ENCODE data around the gene NEGR1. TPM values are rescaled to one million over a fixed set of nuclear protein-coding genes. Genes with fewer than 3 reads are reported as not detected.

Gene NEGR1
- total and polyA plus RNA-seq, 2 donors (not counting 3 experiments of a cell fraction or from before 2014, with no cell fraction given) = 6.8 to 21.8 TPM

GRCh38 chr1:72262735-72263134, 19.6 kb downstream of the NEGR1 start:
- Histone ChIP-seq H3K4me2 (ENCODE audit: insufficient read depth, low read length) (no peak overlapping the region), H3K4me1 (ENCODE audit: control insufficient read depth, extremely low read depth, insufficient read depth, low read length) (no peaks in the 10 kb centered on the region), H3K36me3 (ENCODE audit: control insufficient read depth in 2 of 2, extremely low read depth in 1 of 2, insufficient read depth in 2 of 2, low read length in 2 of 2) (no peaks in the 10 kb centered on the region), H2AFZ (ENCODE audit: low read depth, low read length) (no peak overlapping the region), H3K9me3 (replicated peaks; ENCODE audit: control insufficient read depth, insufficient read depth, low read length) (no peaks in the 10 kb centered on the region), H3K9ac (replicated peaks; ENCODE audit: extremely low read depth, insufficient read depth, low read length) (no peak overlapping the region), H3K4me3 (replicated peaks in 1 of 3; ENCODE audit: insufficient read depth in 1 of 3, low read depth in 1 of 3, low read length in 3 of 3) (no peak overlapping the region), H3K27me3 (ENCODE audit: control insufficient read depth in 2 of 2, insufficient read depth in 2 of 2, low read length in 2 of 2) (no peaks in the 10 kb centered on the region), H4K20me1 (replicated peaks; ENCODE audit: control insufficient read depth, extremely low read depth, insufficient read depth, low read length) (no peaks in the 10 kb centered on the region), H3K79me2 (ENCODE audit: control insufficient read depth, insufficient read depth, low read length) (no peaks in the 10 kb centered on the region), H3K9me1 (replicated peaks; ENCODE audit: control insufficient read depth, extremely low read depth, insufficient read depth, low read length) (no peaks in the 10 kb centered on the region), H3K27ac (ENCODE audit: insufficient read depth, low read depth, low read length) (no peak overlapping the region)
- dilution Hi-C loops (cut with MboI; ENCODE audit: extremely low pct_ligation_motif_present, low sequenced_read_pairs) = no loop called here
- no TSS peak for BruUV-seq (replicated peaks)
- no peak for DNase-seq (ENCODE audit: low read depth, low spot score)
- FAIRE-seq = no peak
- ChIA-PET POLR2A (no interaction called here), CTCF (interaction anchor here (0.9 to 1.2 kb wide), 3 partner anchors 10 to 181 kb away, joined by 3 to 4 read pairs (median 3); no protein-coding TSS in a partner anchor)
- intact Hi-C loops (cut with micrococcal nuclease) = no loop called here
- TF ChIP-seq FOS (IDR thresholded peaks at IDR 0.05; ENCODE audit: borderline replicate concordance, insufficient read depth, low read length) (no peak), CTCF (IDR thresholded peaks at IDR 0.05; ENCODE audit: extremely low read depth in 1 of 2, insufficient read depth in 1 of 2, low read depth in 1 of 2, low read length in 2 of 2) (no peak), POLR2A (IDR thresholded peaks at IDR 0.05; ENCODE audit: low read depth, low read length) (no peak), MAX (IDR thresholded peaks at IDR 0.05; ENCODE audit: insufficient read depth, insufficient read length) (no peak), POLR2AphosphoS5 (IDR thresholded peaks at IDR 0.05; ENCODE audit: insufficient read depth, low read depth, low read length) (no peak), JUN (IDR thresholded peaks at IDR 0.05; ENCODE audit: borderline replicate concordance, insufficient read depth, insufficient read length, low read depth) (no peak), MYC (IDR thresholded peaks at IDR 0.05; ENCODE audit: low read depth, low read length) (no peak), GATA2 (IDR thresholded peaks at IDR 0.05; ENCODE audit: insufficient read depth, insufficient read length, low read depth, low read length) (no peak), EZH2 (IDR thresholded peaks at IDR 0.05; ENCODE audit: borderline replicate concordance, low read depth, low read length, severe bottlenecking) (no peak)
